NCI-H2081 (cell line): Measurements from ENCODE around the gene CNPPD1.
"Not testable (repeated sequence)": the region's sequence is repeated elsewhere in the genome, so short reads cannot be mapped to it uniquely, and the experiment has no call there.

Experiments
- DNase-seq, 2 experiments: peaks; one replicate each; lab custom pipeline; 2025; lab: John Stamatoyannopoulos, UW

CNPPD1 gene

DNA sequence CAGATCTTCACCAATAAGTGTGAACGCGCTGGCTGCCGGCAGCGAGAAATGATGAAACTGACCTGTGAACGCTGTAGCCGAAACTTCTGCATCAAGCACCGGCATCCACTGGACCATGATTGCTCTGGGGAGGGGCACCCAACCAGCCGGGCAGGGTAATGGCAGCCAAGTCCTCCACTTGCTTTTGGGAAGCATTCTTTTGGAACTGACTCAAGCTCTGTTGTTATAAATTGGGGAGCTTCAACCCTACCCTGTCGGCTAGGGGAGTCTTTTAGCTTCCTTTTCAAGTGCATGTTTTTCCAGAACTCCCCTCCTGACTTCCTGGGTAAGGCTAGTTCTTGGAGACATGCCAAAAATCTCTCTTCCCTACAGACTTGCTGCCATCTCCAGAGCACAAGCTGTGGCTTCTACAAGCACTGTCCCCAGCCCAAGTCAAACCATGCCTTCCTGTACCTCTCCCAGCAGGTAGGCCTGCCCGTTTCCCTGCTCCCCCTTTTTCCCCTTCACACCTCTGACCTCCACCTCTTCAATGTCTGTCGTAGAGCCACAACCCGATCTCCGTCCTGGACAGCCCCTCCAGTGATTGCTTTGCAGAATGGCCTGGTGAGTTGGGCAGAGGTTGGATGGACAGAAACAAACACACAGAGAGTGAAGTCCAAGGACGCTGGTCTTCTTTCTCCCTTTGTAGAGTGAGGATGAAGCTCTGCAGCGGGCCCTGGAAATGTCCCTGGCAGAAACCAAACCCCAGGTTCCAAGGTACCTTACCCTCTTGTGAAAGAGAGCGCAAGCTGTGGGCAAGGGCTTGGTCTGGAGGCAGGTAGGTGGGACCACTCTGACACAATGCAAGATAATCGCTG lies 31.4 kb upstream of the CNPPD1 start:
- DNase-seq, result peak; percentile 14 to 19

DNA sequence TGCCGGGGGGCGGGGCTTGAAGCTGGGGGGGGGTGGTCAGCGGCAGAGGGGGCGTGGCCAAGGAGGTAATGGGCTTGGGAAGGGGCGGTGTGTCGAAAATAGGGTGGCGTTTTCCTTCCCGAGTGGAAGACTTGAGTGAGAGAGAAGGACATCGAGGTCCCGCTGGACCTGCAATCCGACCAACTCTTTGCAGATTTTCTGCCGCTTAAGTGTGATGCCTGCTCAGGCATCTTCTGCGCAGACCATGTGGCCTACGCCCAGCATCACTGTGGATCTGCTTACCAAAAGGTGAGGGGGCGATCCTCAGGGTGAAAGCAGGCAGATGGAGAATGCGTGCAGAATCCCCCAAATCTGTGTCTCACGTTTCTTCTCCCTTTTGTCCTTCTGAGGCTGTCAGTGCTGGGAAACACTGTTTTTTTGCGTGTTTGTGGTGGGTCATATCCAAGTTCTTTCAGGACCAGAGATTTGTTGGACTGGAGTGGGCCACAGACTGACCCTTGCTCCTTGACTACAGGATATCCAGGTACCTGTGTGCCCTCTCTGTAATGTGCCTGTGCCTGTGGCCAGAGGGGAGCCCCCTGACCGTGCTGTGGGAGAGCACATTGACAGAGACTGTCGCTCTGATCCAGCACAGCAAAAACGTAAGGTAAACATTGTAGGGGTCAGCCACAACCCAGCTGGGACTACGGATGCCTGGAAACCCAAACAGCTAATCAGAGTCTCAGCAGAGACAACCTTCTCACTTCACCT lies 30.6 kb upstream of the CNPPD1 start:
- no peak for DNase-seq

GRCh38 chr2:219206328-219207133 lies 29.8 kb upstream of the CNPPD1 start, which contains the start of gene ZFAND2B:
ZFAND2B (plus strand) TSS chr2:219206782; CDS start chr2:219206988, 206 bp downstream.
- peak; percentile 91 to 92 for DNase-seq

GRCh38 chr2:219205981-219206327 lies 29.2 kb upstream of the CNPPD1 start:
- DNase-seq, result no peak

DNA sequence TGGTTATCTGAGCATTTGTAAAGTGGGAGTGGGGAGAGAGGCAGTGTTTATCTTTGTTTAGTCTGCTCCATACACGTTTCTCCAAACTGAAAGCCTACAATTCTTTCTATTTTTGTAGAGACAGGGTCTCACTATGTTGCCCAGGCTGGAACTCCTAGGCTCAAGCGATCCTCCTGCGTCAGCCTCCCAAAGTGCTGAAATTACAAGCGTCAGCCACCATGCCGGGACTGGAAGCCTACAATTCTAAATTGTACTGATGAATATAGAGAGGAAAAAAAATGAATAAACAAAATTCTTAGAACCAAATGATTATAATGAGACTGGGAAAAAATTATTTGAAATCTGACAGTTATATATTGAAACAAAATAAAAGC lies 28.4 kb upstream of the CNPPD1 start:
- DNase-seq, result no peak

- DNase-seq, result no peak
These were observed 27.9 kb upstream of the CNPPD1 start for GRCh38 chr2:219204425-219205164.

- not testable (repeated sequence) for DNase-seq
These were observed 24.6 kb upstream of the CNPPD1 start for GRCh38 chr2:219201331-219201730.

GRCh38 chr2:219200502-219201326 lies 24.0 kb upstream of the CNPPD1 start:
- not testable (repeated sequence) for DNase-seq

DNA sequence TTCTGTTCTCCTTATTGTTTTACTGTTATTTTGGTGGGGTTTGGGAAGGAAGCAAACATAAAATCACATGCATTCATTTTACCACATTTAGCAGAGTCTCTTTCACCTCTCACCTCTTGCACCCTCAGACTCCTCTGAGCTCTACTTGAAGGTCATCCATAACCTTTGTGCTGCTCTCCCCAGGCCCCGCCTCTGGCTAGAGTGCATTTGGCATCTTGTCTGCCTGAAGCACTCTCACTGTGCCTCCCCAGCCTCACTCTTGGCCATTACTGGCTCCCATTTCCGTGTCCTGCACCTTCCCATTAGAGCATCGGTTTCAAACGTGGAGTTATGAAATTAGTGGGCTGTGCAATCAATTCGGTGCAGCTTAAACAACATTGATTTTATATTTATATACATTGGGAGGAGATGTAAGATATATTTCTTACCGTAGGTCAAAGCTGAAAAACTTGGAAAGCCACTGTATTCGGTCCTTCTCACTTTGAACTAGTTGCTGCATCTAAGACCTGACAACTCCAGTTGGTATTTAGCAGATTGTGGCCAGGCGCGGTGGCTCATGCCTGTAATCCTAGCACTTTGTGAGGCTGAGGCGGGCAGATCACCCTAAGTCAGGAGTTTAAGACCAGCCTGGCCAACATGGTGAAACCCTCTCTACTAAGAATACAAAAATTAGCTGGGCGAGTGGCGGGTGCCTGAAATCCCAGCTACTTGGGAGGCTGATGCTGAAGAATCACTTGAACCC lies 22.9 kb upstream of the CNPPD1 start:
- DNase-seq, result no peak

GRCh38 chr2:219198974-219199373 lies 22.2 kb upstream of the CNPPD1 start:
- DNase-seq, result no peak

DNA sequence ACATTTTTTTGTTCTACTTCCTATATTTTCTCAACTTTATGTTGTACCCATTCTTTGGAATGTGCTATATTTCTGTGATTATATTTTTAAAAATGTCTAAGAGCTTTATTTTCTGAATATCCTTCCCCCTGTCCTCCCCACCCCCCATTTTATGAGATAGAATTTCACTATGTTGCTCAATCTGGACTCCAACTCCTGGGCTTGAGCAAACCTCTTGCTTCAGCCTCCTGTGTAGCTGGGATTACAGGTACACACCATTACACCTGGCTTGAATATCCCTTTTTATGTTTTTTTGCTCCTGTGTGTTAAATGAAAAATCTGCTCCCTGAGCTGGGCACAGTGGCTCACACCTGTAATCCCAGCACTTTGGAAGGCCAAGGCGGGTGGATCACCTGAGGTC lies 20.7 kb upstream of the CNPPD1 start:
- no peak for DNase-seq

DNA sequence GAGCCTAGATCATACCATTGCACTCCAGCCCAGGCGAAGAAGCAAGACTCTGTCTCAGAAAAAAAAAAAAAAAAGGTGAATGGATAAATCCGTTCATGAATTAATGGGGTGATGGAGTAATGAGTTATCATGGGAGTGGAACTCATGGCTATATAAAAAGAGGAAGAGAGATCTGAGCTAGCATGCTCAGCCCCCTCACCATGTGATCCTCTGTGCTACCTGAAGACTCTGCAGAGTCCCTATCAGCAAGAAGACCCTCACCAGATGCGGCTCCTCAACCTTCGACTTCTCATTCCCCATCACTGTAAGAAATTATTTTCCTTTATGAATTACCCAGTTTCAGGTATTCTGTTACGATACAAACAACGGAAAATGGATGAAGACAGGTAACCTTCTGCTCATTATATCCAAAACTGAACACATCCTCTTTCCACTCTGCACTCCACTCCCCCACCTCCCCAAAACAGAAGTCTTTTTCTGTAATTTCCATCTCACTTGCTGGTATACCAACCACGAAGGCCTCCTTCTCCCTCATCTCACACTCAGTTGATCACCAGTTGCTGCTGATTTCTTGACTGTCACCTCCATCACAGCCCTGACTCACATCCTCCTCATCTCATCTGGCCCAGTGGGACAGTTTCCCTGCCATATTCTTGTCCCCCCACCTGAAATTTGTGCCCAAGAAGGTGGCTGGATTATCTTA lies 10.2 kb upstream of the CNPPD1 start:
- no peak for DNase-seq

DNA sequence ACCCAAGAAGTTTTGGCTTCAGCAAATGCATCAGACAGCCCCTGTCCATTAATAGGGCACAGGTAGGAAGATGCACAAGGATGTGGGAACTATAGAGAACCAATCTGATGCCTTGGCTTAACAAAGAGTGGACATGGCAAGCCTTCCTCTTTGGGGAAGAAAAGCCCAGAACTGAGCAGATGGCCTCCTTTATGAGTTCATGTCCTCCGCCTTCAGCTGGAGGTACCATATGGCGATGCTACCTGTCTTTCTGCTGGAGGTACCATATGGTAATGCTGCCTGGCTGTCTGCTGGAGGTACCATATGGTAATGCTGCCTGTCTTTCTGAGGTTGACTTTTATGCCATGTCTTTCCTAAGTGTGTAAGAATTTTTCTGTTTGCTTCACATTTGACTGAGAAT lies 7.4 kb upstream of the CNPPD1 start:
- no peak for DNase-seq

DNA sequence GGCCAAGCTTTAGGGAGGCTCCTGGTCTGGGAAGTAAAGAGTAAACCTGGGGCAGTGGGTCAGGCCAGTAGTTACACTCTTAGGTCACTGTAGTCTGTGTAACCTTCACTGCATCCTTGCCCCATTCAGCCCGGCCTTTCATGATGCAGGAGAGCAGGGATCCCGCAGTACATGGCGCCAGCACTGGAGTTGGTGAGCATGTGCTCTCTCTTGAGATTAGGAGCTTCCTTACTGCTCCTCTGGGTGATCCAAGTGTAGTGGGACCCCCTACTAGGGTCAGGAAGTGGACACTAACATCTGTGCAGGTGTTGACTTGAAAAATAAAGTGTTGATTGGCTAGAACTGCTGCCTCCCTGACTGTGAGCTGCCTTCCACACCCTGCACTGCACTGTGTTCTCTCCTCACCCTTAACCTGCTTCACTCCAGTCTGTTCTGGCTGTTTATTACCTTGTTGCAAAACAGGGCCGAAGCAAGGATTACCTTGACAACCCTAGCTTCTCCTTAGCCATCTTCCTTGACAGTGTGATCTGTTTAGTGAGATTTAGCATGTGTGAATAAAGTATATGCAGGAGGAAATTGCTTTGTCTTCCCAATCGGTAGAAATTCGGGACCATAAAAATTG lies 6.5 kb upstream of the CNPPD1 start:
- no peak for DNase-seq

DNA sequence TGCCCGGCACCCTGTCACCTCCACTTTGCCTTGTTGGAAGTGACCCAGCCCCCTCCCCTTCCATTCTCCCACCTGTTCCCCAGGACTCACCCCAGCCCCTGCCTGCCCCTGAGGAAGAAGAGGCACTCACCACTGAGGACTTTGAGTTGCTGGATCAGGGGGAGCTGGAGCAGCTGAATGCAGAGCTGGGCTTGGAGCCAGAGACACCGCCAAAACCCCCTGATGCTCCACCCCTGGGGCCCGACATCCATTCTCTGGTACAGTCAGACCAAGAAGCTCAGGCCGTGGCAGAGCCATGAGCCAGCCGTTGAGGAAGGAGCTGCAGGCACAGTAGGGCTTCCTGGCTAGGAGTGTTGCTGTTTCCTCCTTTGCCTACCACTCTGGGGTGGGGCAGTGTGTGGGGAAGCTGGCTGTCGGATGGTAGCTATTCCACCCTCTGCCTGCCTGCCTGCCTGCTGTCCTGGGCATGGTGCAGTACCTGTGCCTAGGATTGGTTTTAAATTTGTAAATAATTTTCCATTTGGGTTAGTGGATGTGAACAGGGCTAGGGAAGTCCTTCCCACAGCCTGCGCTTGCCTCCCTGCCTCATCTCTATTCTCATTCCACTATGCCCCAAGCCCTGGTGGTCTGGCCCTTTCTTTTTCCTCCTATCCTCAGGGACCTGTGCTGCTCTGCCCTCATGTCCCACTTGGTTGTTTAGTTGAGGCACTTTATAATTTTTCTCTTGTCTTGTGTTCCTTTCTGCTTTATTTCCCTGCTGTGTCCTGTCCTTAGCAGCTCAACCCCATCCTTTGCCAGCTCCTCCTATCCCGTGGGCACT lies 5.8 kb upstream of the CNPPD1 start:
- DNase-seq, result no peak

- DNase-seq, result no peak
These were observed 4.8 kb upstream of the CNPPD1 start for GRCh38 chr2:219181531-219181930.

DNA sequence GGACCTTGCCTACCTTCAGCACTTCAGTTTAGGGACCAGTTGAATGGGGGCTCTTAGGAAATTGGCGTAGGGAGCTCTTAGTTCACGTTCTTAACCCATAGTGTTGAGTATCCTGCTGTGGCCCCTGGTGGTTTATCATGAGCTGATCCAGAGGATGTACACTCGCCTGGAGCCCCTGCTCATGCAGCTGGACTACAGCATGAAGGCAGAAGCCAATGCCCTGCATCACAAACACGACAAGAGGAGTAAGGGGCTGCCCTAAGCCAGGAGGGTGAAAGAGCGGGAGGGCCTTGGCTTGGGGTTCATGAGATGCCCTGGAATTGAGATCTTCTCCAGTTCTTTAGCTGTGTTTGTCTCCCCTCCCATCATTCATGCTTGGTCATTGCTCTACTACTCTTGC lies 4.2 kb upstream of the CNPPD1 start:
- no peak for DNase-seq
